A549 treated with ZK216348 at 1 μM for 4 hours (cell line): ENCODE data around the gene TEX47. TPM values are rescaled to one million over a fixed set of nuclear protein-coding genes. Genes with fewer than 3 reads are reported as not detected.

Experiments
- total RNA-seq: library from RNA; stranded (reverse); fragments of 200-300 nt; extraction: Qiagen RNA extraction; gene quantifications from 5 replicates; pipeline ENCODE4 v1.2.3, GENCODE V29; 2022; ENCODE audit warnings: low read depth

The TEX47 gene
- not detected in 5 replicates for total RNA-seq

GRCh38 chr7:88795553-88795952 is at the start of gene TEX47:
Gene TEX47, minus strand, starts transcription at chr7:88795737. Its CDS starts 795 bp downstream, at chr7:88794942.

GRCh38 chr7:88759230-88760135 is 36.1 kb downstream of the TEX47 start, which contains the start of gene ZNF804B:
Gene ZNF804B, plus strand, starts transcription at chr7:88759700. Its CDS starts 277 bp downstream, at chr7:88759977.

Other genes with a start within 250 kb of the TEX47 start
- not detected in 5 replicates for gene ZNF804B, start 36.0 kb downstream of the TEX47 start, total RNA-seq